ENCODE data around the gene ELL3.

GRCh38 chr15:43735416-43735815, 41.4 kb downstream of the ELL3 start:
- no peak for TF ChIP-seq CTCF (IDR thresholded peaks at IDR 0.05)
- TF ChIP-seq POLR2A (IDR thresholded peaks at IDR 0.05) = no peak
